ENCODE data around the gene CENPVL2. TPM values are rescaled to one million over a fixed set of nuclear protein-coding genes. Genes with fewer than 3 reads are reported as not detected.
"Not testable (repeated sequence)": the region's sequence is repeated elsewhere in the genome, so short reads cannot be mapped to it uniquely, and the experiment has no call there.

The CENPVL2 gene
- polyA plus RNA-seq (2013, experiment 1 of 2; ENCODE audit: insufficient read length) = not detected
- polyA plus RNA-seq (2013, experiment 2 of 2; ENCODE audit: insufficient read length) = not detected

- not testable (repeated sequence) for DNase-seq
Observed at GRCh38 chrX:51682720-51683062, at the start of gene CENPVL2. Gene CENPVL2, minus strand, starts transcription at chrX:51682831. Its CDS starts 0 bp downstream, at chrX:51682831.

- DNase-seq = no peak
Observed at GRCh38 chrX:51728202-51728601, 45.6 kb upstream of the CENPVL2 start.

GRCh38 chrX:51712943-51713647 lies 30.5 kb upstream of the CENPVL2 start:
- not testable (repeated sequence) for DNase-seq

- DNase-seq = not testable (repeated sequence)
Observed at GRCh38 chrX:51710277-51711164, 27.9 kb upstream of the CENPVL2 start, which contains the start of gene CENPVL1. Gene CENPVL1, plus strand, starts transcription at chrX:51710512. Its CDS starts 0 bp downstream, at chrX:51710512.

- DNase-seq = no peak
Observed at GRCh38 chrX:51697397-51697796, 14.8 kb upstream of the CENPVL2 start.

GRCh38 chrX:51694254-51694653 lies 11.6 kb upstream of the CENPVL2 start:
- DNase-seq = no peak

GRCh38 chrX:51681808-51682719 lies 567 bp downstream of the CENPVL2 start:
- DNase-seq = not testable (repeated sequence)

GRCh38 chrX:51679689-51680433 lies 2.8 kb downstream of the CENPVL2 start:
- not testable (repeated sequence) for DNase-seq

- no peak for DNase-seq
Observed at GRCh38 chrX:51665981-51666380, 16.6 kb downstream of the CENPVL2 start.

- DNase-seq = no peak
Observed at GRCh38 chrX:51643377-51643776, 39.3 kb downstream of the CENPVL2 start.

- DNase-seq = peak; percentile 36
Observed at GRCh38 chrX:51641421-51642021, 41.1 kb downstream of the CENPVL2 start.

GRCh38 chrX:51636511-51636910 lies 46.1 kb downstream of the CENPVL2 start:
- not testable (repeated sequence) for DNase-seq

Data from fibroblast of skin of abdomen (primary cell).